Gastrocnemius medialis (tissue), 4 donors: ENCODE results near the gene MYZAP. TPM values are rescaled to one million over a fixed set of nuclear protein-coding genes. Genes with fewer than 3 reads are reported as not detected.
A peak's percentile ranks its signal among the peaks of the same experiment; 100 is the strongest.

Source experiments
- ATAC-seq, 2 donors: fragments of 150-250 bp; one replicate each; pipeline ENCODE4 v1.9.1; 2016
- DNase-seq, 2 donors: peaks; one replicate each; pipeline ENCODE4 v3.0.0-alpha.2; 2019
- H3K27ac ChIP-seq, 4 donors: fragments of 200-600 bp; sonication (generic); 1 replicate in 1 of 4; 2 replicates in 3 of 4; pipeline ENCODE4 v1.5.1; 2016 to 2018; ENCODE audit warnings: mild to moderate bottlenecking in 2 of 4, moderate library complexity in 1 of 4
- H3K27me3 ChIP-seq, 3 donors: fragments of 200-600 bp; sonication (generic) in 2 of 3; 1 replicate in 1 of 3; 2 replicates in 2 of 3; pipeline versions ENCODE4 v1.5.1 to v1.6.0; 2016 to 2019; ENCODE audit warnings: mild to moderate bottlenecking in 1 of 3, moderate library complexity in 1 of 3
- H3K36me3 ChIP-seq, 2 donors: fragments of 200-600 bp; sonication (generic) in 1 of 2; one replicate each; pipeline ENCODE4 v1.5.1; 2017 to 2018
- H3K4me1 ChIP-seq, 2 donors: fragments of 200-600 bp; sonication (generic) in 1 of 2; one replicate each; pipeline ENCODE4 v1.5.1; 2016 to 2017; ENCODE audit warnings: mild to moderate bottlenecking in 2 of 2
- H3K4me3 ChIP-seq, 4 donors: fragments of 200-600 bp; sonication (generic) in 3 of 4; 1 replicate in 1 of 4; 2 replicates in 3 of 4; pipeline ENCODE4 v1.5.1; 2016 to 2019; ENCODE audit warnings: mild to moderate bottlenecking in 2 of 4
- H3K9me3 ChIP-seq, 3 donors: fragments of 200-600 bp; sonication (generic) in 2 of 3; 1 replicate in 1 of 3; 2 replicates in 2 of 3; pipeline ENCODE4 v1.5.1; 2016 to 2019
- POLR2A ChIP-seq, 2 donors: fragments of 450-650 bp; IDR thresholded peaks; one replicate each; pipeline ENCODE4 v1.6.1; 2017; ENCODE audit warnings: antibody characterized with exemption in 2 of 2, mild to moderate bottlenecking in 2 of 2, moderate library complexity in 2 of 2
- in situ Hi-C, 4 donors: fragments of 200-750 bp; cut with MboI; loops; one replicate each; pipeline versions ENCODE4 v1.15.0 to v1.8.0; 2017; ENCODE audit warnings: low sequenced_read_pairs in 4 of 4
- intact Hi-C: fragments of 100-400 bp; cut with DNase I; formaldehyde crosslinking; loops from one replicate; pipeline ENCODE4 v1.15.1; 2023; ENCODE audit warnings: low total_unique reads
- total RNA-seq, 4 donors: library from RNA; depleted of rRNA; stranded (reverse); fragments of >200 nt; gene quantifications; one replicate each; pipeline versions ENCODE4 v1.1.0 to v1.2.3, GENCODE V29; 2016
- TF ChIP-seq, protein P1 (sequence below), 5 experiments: fragments of 450-650 bp in 3 of 5; fragments of 200-600 bp in 2 of 5; sonication (generic) in 2 of 5; IDR thresholded peaks in 4 of 5; conservative IDR thresholded peaks in 1 of 5; 1 replicate in 4 of 5; 2 replicates in 1 of 5; pipeline ENCODE4 v1.5.1; 2016 to 2019; ENCODE audit warnings: antibody characterized with exemption in 5 of 5, mild to moderate bottlenecking in 3 of 5, moderate library complexity in 3 of 5

MYZAP gene
- total RNA-seq, 4 donors from 2014 or later = 1.3 to 9.4 (median 1.4) TPM

DNA sequence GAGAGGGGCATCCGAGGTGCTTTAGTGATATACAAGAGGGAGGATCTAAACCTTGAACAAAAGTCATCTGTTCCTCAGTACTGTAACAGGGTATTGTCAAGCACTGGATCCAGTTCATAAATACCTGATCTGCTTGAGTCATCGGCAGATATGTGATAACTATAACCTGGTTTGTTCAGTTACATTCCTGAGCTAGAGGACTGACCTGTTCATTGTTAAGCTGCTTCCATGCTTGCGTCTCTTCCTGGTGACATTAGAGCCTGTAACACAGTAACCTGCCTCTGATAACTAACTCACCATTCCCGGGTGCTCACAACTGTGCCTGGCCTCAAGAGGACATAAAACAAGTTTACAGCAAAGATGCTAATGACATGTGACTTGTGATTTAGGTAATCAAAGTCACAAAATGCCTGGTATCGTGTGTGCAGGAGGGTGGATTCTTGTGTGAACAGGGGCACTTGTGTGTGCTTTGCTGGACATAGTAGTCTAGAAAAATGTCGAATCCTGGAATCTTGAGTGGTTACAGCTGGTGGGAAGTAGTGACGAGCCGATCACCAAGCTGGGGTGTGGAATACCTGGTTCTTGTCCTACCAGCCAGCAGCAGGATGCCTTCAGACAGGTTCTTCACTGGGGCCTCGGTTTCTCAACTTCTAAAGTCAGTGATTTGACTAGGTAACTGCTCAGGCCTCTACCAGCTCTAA is 83.9 kb downstream of the MYZAP start:
- ATAC-seq = no peak
- Histone ChIP-seq H3K4me1 (no peaks in the 10 kb centered on the region), H3K36me3 (no peaks in the 10 kb centered on the region), H3K27me3 (no peaks in the 10 kb centered on the region), H3K9me3 (no peaks in the 10 kb centered on the region), H3K4me3 (no peak overlapping the region), H3K27ac (no peak overlapping the region)
- DNase-seq = no peak
- in situ Hi-C loops (no loop called here), intact Hi-C loops (no loop called here)
- TF ChIP-seq POLR2A (IDR thresholded peaks at IDR 0.05) = no peak
- TF ChIP-seq, protein P1, sequence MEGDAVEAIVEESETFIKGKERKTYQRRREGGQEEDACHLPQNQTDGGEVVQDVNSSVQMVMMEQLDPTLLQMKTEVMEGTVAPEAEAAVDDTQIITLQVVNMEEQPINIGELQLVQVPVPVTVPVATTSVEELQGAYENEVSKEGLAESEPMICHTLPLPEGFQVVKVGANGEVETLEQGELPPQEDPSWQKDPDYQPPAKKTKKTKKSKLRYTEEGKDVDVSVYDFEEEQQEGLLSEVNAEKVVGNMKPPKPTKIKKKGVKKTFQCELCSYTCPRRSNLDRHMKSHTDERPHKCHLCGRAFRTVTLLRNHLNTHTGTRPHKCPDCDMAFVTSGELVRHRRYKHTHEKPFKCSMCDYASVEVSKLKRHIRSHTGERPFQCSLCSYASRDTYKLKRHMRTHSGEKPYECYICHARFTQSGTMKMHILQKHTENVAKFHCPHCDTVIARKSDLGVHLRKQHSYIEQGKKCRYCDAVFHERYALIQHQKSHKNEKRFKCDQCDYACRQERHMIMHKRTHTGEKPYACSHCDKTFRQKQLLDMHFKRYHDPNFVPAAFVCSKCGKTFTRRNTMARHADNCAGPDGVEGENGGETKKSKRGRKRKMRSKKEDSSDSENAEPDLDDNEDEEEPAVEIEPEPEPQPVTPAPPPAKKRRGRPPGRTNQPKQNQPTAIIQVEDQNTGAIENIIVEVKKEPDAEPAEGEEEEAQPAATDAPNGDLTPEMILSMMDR (IDR thresholded peaks at IDR 0.05 in 4 of 5, conservative IDR thresholded peaks at IDR 0.05 in 1 of 5) = no peak

DNA sequence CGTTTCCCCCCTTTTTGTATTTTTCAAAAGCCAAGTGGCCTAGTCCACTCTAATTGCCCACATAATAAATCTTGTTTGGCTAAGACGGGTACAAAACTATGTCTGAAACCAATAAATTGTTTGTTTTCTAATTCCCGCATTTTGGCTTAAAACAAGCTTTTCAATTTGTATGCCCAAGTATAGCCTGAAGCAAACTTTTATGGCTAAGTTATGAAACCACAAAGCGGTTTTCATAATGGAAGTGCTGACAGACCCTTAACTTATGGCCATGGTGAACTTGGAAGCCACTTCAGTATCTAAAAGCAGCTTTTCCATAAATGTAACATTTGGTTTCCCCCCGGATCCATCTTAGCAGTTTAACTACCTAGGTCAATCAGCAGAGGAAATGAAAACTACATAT is 84.9 kb downstream of the MYZAP start:
- no peaks in the 10 kb centered on the region for H3K27me3 ChIP-seq
- H3K4me1 ChIP-seq = no peaks in the 10 kb centered on the region
- no peak overlapping the region for H3K4me3 ChIP-seq
- no peak for DNase-seq
- no peaks in the 10 kb centered on the region for H3K36me3 ChIP-seq
- no peaks in the 10 kb centered on the region for H3K9me3 ChIP-seq
- no peak for TF ChIP-seq POLR2A (IDR thresholded peaks at IDR 0.05)
- TF ChIP-seq, protein P1 (IDR thresholded peaks at IDR 0.05 in 4 of 5, conservative IDR thresholded peaks at IDR 0.05 in 1 of 5) = no peak
- ATAC-seq = no peak
- intact Hi-C loops = no loop called here
- H3K27ac ChIP-seq = no peak overlapping the region
- in situ Hi-C loops = no loop called here

DNA sequence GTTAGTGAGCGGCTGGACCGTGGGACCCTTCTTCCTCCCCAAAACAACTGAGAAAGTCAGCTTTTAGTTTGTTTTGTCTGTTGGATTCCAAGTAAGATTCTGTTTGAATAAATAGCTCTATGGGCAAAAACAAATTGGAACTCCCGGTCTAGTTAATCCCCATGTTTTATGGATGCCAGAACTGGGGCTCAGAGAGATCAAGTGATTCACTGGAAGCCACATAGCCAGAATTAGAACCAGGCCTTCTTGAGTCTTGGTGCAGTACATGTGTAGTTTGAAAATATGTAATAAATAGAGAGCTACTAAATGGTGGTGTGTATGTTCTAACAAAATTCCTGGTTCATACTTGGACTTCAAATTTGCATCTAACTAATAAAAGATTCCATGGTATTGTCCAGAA is 85.5 kb downstream of the MYZAP start:
- Histone ChIP-seq H3K27me3 (no peaks in the 10 kb centered on the region), H3K9me3 (no peaks in the 10 kb centered on the region), H3K36me3 (no peaks in the 10 kb centered on the region), H3K4me3 (no peak overlapping the region), H3K27ac (no peak overlapping the region), H3K4me1 (no peaks in the 10 kb centered on the region)
- DNase-seq = no peak
- intact Hi-C loops (no loop called here), in situ Hi-C loops (no loop called here)
- TF ChIP-seq POLR2A (IDR thresholded peaks at IDR 0.05) = no peak
- TF ChIP-seq, protein P1 (IDR thresholded peaks at IDR 0.05 in 4 of 5, conservative IDR thresholded peaks at IDR 0.05 in 1 of 5) = no peak
- ATAC-seq = no peak

DNA sequence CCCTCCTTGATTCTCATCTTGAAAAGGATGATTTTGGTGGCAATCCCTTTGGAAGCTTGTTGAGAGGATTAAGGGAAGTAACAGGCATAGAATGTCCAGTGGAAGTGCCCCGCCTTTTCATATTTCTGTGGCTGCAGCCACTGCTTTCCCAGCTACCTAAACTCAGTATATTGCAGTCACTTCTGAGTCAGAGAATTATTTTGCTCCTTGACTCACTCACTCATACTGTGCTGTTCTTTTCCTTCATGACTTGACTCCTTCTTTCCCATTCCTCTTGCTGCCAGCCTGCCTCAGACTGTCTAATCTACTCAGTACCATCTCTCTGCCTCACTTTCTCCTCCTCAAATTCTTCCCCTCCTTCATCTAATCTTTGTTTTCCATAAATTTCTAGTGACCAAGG is 88.3 kb downstream of the MYZAP start:
- Histone ChIP-seq H3K4me1 (no peaks in the 10 kb centered on the region), H3K27me3 (no peaks in the 10 kb centered on the region), H3K27ac (no peak overlapping the region), H3K36me3 (no peaks in the 10 kb centered on the region), H3K4me3 (no peak overlapping the region), H3K9me3 (no peaks in the 10 kb centered on the region)
- TF ChIP-seq, protein P1 (IDR thresholded peaks at IDR 0.05 in 4 of 5, conservative IDR thresholded peaks at IDR 0.05 in 1 of 5) = no peak
- no peak for TF ChIP-seq POLR2A (IDR thresholded peaks at IDR 0.05)
- ATAC-seq (peak; percentile 55 to 70), DNase-seq (no peak)
- in situ Hi-C loops (no loop called here), intact Hi-C loops (no loop called here)

DNA sequence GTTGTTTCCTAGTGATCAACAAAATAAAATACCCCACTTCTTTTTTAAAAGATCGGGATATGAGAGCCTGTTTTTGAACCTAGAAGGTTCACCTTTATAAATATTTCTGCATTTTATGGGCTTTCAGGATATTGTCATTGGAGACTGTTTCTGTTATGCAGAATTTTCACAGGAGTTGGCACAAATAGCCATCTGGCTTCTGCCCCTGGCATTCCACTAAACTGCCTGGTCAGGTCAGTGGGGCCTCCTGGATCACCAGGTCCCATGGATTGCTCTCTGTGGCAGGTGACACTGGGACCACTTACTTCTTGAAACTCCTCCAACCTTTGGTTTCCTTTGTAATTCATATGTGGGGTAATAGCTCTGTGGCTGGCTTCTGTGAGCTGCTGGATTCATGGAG is 89.3 kb downstream of the MYZAP start:
- no peaks in the 10 kb centered on the region for H3K27me3 ChIP-seq
- ATAC-seq (no peak), DNase-seq (no peak)
- TF ChIP-seq POLR2A (IDR thresholded peaks at IDR 0.05) = no peak
- TF ChIP-seq, protein P1 (IDR thresholded peaks at IDR 0.05 in 4 of 5, conservative IDR thresholded peaks at IDR 0.05 in 1 of 5) = no peak
- H3K9me3 ChIP-seq = no peaks in the 10 kb centered on the region
- H3K4me1 ChIP-seq = no peaks in the 10 kb centered on the region
- no peak overlapping the region for H3K27ac ChIP-seq
- H3K4me3 ChIP-seq = no peak overlapping the region
- intact Hi-C loops = no loop called here
- in situ Hi-C loops = no loop called here
- H3K36me3 ChIP-seq = no peaks in the 10 kb centered on the region
